Uterus (tissue), 4 donors: ENCODE results near the gene BTN2A1. TPM values are rescaled to one million over a fixed set of nuclear protein-coding genes. Genes with fewer than 3 reads are reported as not detected.

Experiments used
- DNase-seq, 2 donors: peaks; one replicate each; pipeline ENCODE4 v3.0.0-alpha.2; 2019 to 2020
- H3K27ac ChIP-seq, 2 donors: fragments of 200-600 bp; sonication (generic); 1 replicate in 1 of 2; 2 replicates in 1 of 2; pipeline ENCODE4 v1.5.1; 2016 to 2018
- H3K27me3 ChIP-seq, 2 donors: fragments of 200-600 bp; sonication (generic); one replicate each; pipeline ENCODE4 v1.5.1; 2018 to 2019; ENCODE audit warnings: control low read depth in 1 of 2
- H3K36me3 ChIP-seq, 2 donors: fragments of 200-600 bp; sonication (generic); one replicate each; pipeline ENCODE4 v1.5.1; 2019; ENCODE audit warnings: control low read depth in 1 of 2
- H3K4me1 ChIP-seq, 2 donors: fragments of 200-600 bp; sonication (generic); one replicate each; pipeline ENCODE4 v1.5.1; 2018 to 2019; ENCODE audit warnings: control low read depth in 1 of 2
- H3K4me3 ChIP-seq, 2 donors: fragments of 200-600 bp; sonication (generic); 1 replicate in 1 of 2; 2 replicates in 1 of 2; pipeline ENCODE4 v1.5.1; 2018 to 2019; ENCODE audit warnings: mild to moderate bottlenecking in 1 of 2
- H3K9me3 ChIP-seq, 2 donors: fragments of 200-600 bp; sonication (generic); one replicate each; pipeline ENCODE4 v1.5.1; 2019; ENCODE audit warnings: control low read depth in 1 of 2
- CTCF ChIP-seq, 4 experiments: fragments of 200-600 bp in 2 of 4; fragments of 450-650 bp in 2 of 4; sonication (generic) in 2 of 4; IDR thresholded peaks; one replicate each; pipeline ENCODE4 v1.5.1; 2016 to 2019; ENCODE audit warnings: antibody characterized with exemption in 4 of 4, mild to moderate bottlenecking in 2 of 4, moderate library complexity in 1 of 4
- POLR2A ChIP-seq, 2 donors: fragments of 450-650 bp; IDR thresholded peaks; one replicate each; pipeline ENCODE4 v1.6.1; 2016; ENCODE audit warnings: antibody characterized with exemption in 2 of 2, mild to moderate bottlenecking in 1 of 2, moderate library complexity in 1 of 2
- intact Hi-C: fragments of 100-400 bp; cut with DNase I; formaldehyde crosslinking; loops from one replicate; pipeline ENCODE4 v1.15.1; 2023; ENCODE audit warnings: low total_unique reads
- total RNA-seq, 4 donors: library from RNA; depleted of rRNA in 3 of 4; stranded (reverse); fragments of >200 nt in 3 of 4; gene quantifications; one replicate each; pipeline versions ENCODE4 v1.1.0 to v1.2.4, GENCODE V29; 2014 to 2023
- donor health status: DM: yes; HTN: yes; CAD: no.

The BTN2A1 gene
- total RNA-seq, 4 donors from 2014 or later, result 12.6 to 54.8 (median 26.1) TPM

GRCh38 chr6:26475823-26476729 lies 18.3 kb downstream of the BTN2A1 start:
- H3K4me1 ChIP-seq, result no peaks in the 10 kb centered on the region
- no peaks in the 10 kb centered on the region for H3K9me3 ChIP-seq
- DNase-seq, result no peak
- H3K27me3 ChIP-seq, result no peaks in the 10 kb centered on the region
- H3K4me3 ChIP-seq, result no peak overlapping the region
- no peak for TF ChIP-seq POLR2A (IDR thresholded peaks at IDR 0.05)
- no peak for TF ChIP-seq CTCF (IDR thresholded peaks at IDR 0.05)
- intact Hi-C loops, result no loop called here
- H3K36me3 ChIP-seq, result no peaks in the 10 kb centered on the region
- H3K27ac ChIP-seq, result peak overlapping the region; percentile 86 to 98

- peak overlapping the region; percentile 19 to 98 for H3K27ac ChIP-seq
- intact Hi-C loops, result no loop called here
Observed at GRCh38 chr6:26476896-26477295, 19.1 kb downstream of the BTN2A1 start.

GRCh38 chr6:26477426-26477825 lies 19.7 kb downstream of the BTN2A1 start:
- no peak overlapping the region for H3K4me3 ChIP-seq
- no peak overlapping the region for H3K27ac ChIP-seq
- H3K9me3 ChIP-seq, result no peaks in the 10 kb centered on the region

More at GRCh38 chr6:26476896-26477295, 19.1 kb downstream of the BTN2A1 start:
- Histone ChIP-seq H3K36me3 (no peaks in the 10 kb centered on the region), H3K4me1 (no peaks in the 10 kb centered on the region), H3K9me3 (no peaks in the 10 kb centered on the region), H3K4me3 (no peak overlapping the region), H3K27me3 (no peaks in the 10 kb centered on the region)
- no peak for DNase-seq
- TF ChIP-seq CTCF (IDR thresholded peaks at IDR 0.05) (no peak), POLR2A (IDR thresholded peaks at IDR 0.05) (no peak)

GRCh38 chr6:26478100-26478984 lies 20.6 kb downstream of the BTN2A1 start:
- no peak overlapping the region for H3K4me3 ChIP-seq
- H3K27me3 ChIP-seq, result no peaks in the 10 kb centered on the region
- TF ChIP-seq CTCF (IDR thresholded peaks at IDR 0.05) (no peak), POLR2A (IDR thresholded peaks at IDR 0.05) (no peak)
- DNase-seq, result no peak
- no peaks in the 10 kb centered on the region for H3K9me3 ChIP-seq
- intact Hi-C loops, result no loop called here
- H3K4me1 ChIP-seq, result no peaks in the 10 kb centered on the region
- no peaks in the 10 kb centered on the region for H3K36me3 ChIP-seq
- no peak overlapping the region for H3K27ac ChIP-seq

More at GRCh38 chr6:26477426-26477825, 19.7 kb downstream of the BTN2A1 start:
- H3K36me3 ChIP-seq, result no peaks in the 10 kb centered on the region
- TF ChIP-seq CTCF (IDR thresholded peaks at IDR 0.05) (no peak), POLR2A (IDR thresholded peaks at IDR 0.05) (no peak)
- H3K27me3 ChIP-seq, result no peaks in the 10 kb centered on the region
- intact Hi-C loops, result no loop called here
- no peak for DNase-seq
- no peaks in the 10 kb centered on the region for H3K4me1 ChIP-seq

GRCh38 chr6:26478985-26479278 lies 21.2 kb downstream of the BTN2A1 start:
- intact Hi-C loops, result no loop called here
- TF ChIP-seq CTCF (IDR thresholded peaks at IDR 0.05) (no peak), POLR2A (IDR thresholded peaks at IDR 0.05) (no peak)
- no peak overlapping the region for H3K27ac ChIP-seq

More at GRCh38 chr6:26478985-26479278, 21.2 kb downstream of the BTN2A1 start:
- no peak overlapping the region for H3K4me3 ChIP-seq
- H3K9me3 ChIP-seq, result no peaks in the 10 kb centered on the region
- no peaks in the 10 kb centered on the region for H3K4me1 ChIP-seq
- DNase-seq, result no peak
- no peaks in the 10 kb centered on the region for H3K36me3 ChIP-seq
- no peaks in the 10 kb centered on the region for H3K27me3 ChIP-seq
